Loucy (cell line): ENCODE measurements around the gene ALDH1A3.

Experiments used
- H2AFZ ChIP-seq: fragments of 200-600 bp; sonication (generic); 2 replicates; pipeline ENCODE4 v1.6.0; 2016; ENCODE audit warnings: antibody characterized with exemption, mild to moderate bottlenecking, low read length, moderate library complexity
- H3F3A ChIP-seq: fragments of 200-600 bp; 2 replicates; pipeline ENCODE4 v1.6.0; 2016; ENCODE audit warnings: antibody characterized with exemption, low read depth, mild to moderate bottlenecking
- H3K27me3 ChIP-seq: fragments of 200-600 bp; sonication (generic); 2 replicates; pipeline ENCODE4 v1.6.1; 2014; ENCODE audit warnings: low read length, mild to moderate bottlenecking; ENCODE audit not compliant: insufficient read depth, poor library complexity, severe bottlenecking
- H3K36me3 ChIP-seq: fragments of 200-600 bp; sonication (generic); 2 replicates; pipeline ENCODE4 v1.6.1; 2016; ENCODE audit warnings: low read length; ENCODE audit not compliant: insufficient read depth
- H3K4me1 ChIP-seq: fragments of 200-600 bp; sonication (generic); 2 replicates; pipeline ENCODE4 v1.5.1; 2014; ENCODE audit warnings: low read length, mild to moderate bottlenecking; ENCODE audit not compliant: insufficient read depth, poor library complexity, severe bottlenecking
- H3K4me2 ChIP-seq: fragments of 200-600 bp; sonication (generic); 2 replicates; pipeline ENCODE4 v1.6.0; 2014; ENCODE audit warnings: antibody characterized with exemption, low read length, low read depth, mild to moderate bottlenecking; ENCODE audit not compliant: poor library complexity, severe bottlenecking
- H3K4me3 ChIP-seq: fragments of 200-600 bp; sonication (generic); 2 replicates; pipeline ENCODE4 v1.5.1; 2014; ENCODE audit warnings: low read length, mild to moderate bottlenecking, mixed read lengths; ENCODE audit not compliant: poor library complexity, severe bottlenecking
- H3K79me2 ChIP-seq: fragments of 200-600 bp; sonication (generic); 2 replicates; pipeline ENCODE4 v1.6.1; 2014; ENCODE audit warnings: low read length; ENCODE audit not compliant: insufficient read depth
- H3K9ac ChIP-seq: fragments of 200-600 bp; sonication (generic); 2 replicates; pipeline ENCODE4 v1.6.0; 2014; ENCODE audit warnings: mild to moderate bottlenecking, low read depth, low read length, moderate library complexity; ENCODE audit not compliant: poor library complexity, severe bottlenecking
- H3K9me2 ChIP-seq: fragments of 200-600 bp; sonication (generic); replicated peaks from 2 replicates; pipeline ENCODE4 v1.6.1; 2016; ENCODE audit warnings: low read depth, low read length, mixed read lengths
- H3K9me3 ChIP-seq: fragments of 200-600 bp; sonication (generic); 2 replicates; pipeline ENCODE4 v1.6.1; 2014; ENCODE audit warnings: mild to moderate bottlenecking, antibody characterized with exemption, low read length, low read depth; ENCODE audit not compliant: insufficient read depth
- H4K20me1 ChIP-seq: fragments of 200-600 bp; sonication (generic); 2 replicates; pipeline ENCODE4 v1.6.0; 2014; ENCODE audit warnings: antibody characterized with exemption, low read length, mild to moderate bottlenecking; ENCODE audit not compliant: insufficient read depth, poor library complexity, severe bottlenecking
- CTCF ChIP-seq: fragments of 200-600 bp; sonication (generic); conservative IDR thresholded peaks from 2 replicates; pipeline ENCODE4 v1.5.1; 2014; ENCODE audit warnings: mild to moderate bottlenecking, antibody characterized with exemption, low read length
- EZH2phosphoT487 ChIP-seq: fragments of 200-600 bp; IDR thresholded peaks from 2 replicates; pipeline ENCODE4 v1.6.1; 2018; ENCODE audit warnings: antibody characterized with exemption, mild to moderate bottlenecking, moderate library complexity, borderline replicate concordance

The ALDH1A3 gene

GRCh38 chr15:100890051-100890720, 10.6 kb downstream of the ALDH1A3 start:
- no peaks in the 10 kb centered on the region for H3K79me2 ChIP-seq
- peaks cover 20% of the 10 kb centered on the region for H3K27me3 ChIP-seq
- no peaks in the 10 kb centered on the region for H4K20me1 ChIP-seq
- no peaks in the 10 kb centered on the region for H3K9me3 ChIP-seq
- no peaks in the 10 kb centered on the region for H3F3A ChIP-seq
- H3K4me3 ChIP-seq: peak overlapping the region; percentile 10
- H3K36me3 ChIP-seq: no peaks in the 10 kb centered on the region
- H3K4me1 ChIP-seq: peaks cover 8% of the 10 kb centered on the region
- no peaks in the 10 kb centered on the region for H3K9me2 ChIP-seq
- no peak for TF ChIP-seq EZH2phosphoT487
- TF ChIP-seq CTCF: no peak
- H2AFZ ChIP-seq: no peak overlapping the region
- peak overlapping the region; percentile 51 for H3K4me2 ChIP-seq
- H3K9ac ChIP-seq: no peak overlapping the region

GRCh38 chr15:100890850-100891249, 11.2 kb downstream of the ALDH1A3 start:
- Histone ChIP-seq H2AFZ (no peak overlapping the region), H3K9me3 (no peaks in the 10 kb centered on the region), H4K20me1 (no peaks in the 10 kb centered on the region), H3K4me3 (no peak overlapping the region), H3K27me3 (peaks cover 18% of the 10 kb centered on the region), H3K9ac (no peak overlapping the region), H3F3A (no peaks in the 10 kb centered on the region), H3K4me2 (no peak overlapping the region), H3K4me1 (peaks cover 8% of the 10 kb centered on the region), H3K36me3 (no peaks in the 10 kb centered on the region), H3K79me2 (no peaks in the 10 kb centered on the region), H3K9me2 (no peaks in the 10 kb centered on the region)
- TF ChIP-seq CTCF (no peak), EZH2phosphoT487 (no peak)

DNA sequence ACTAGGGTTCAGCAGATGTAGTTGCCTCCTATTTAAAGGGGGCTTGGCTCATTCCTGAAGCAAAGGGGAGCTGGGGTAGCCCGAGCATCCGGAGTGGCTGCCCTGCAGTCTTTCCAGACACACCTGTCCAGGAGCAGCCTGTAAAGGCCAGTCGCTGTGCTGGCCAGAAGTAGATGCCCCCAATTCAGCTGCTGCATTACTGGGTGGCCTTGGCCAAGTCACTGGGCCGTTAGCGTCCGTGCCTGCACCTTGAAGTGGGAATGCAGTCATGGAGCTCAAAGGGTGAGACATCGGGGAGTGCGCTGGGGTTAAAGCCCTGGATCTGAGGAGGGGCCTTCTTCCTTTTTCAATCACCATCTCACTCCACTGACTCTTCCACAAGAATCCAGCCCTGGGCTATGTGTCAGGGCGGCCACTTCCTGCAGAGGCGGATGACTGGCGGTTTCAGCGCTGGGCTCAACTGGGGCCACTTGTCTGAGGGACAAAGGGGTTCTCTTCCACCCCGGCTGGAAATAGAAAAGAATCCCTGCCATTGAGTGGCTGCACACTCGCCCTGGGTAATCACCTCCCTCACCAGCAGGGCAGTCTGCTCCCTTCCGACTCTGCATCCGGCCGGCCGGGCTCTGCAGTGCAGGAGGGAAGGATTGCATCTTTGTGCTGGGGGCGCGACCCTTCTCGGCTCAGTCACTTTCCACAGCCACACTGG, 11.8 kb downstream of the ALDH1A3 start:
- Histone ChIP-seq H3K4me1 (peaks cover 8% of the 10 kb centered on the region), H3K79me2 (no peaks in the 10 kb centered on the region), H2AFZ (no peak overlapping the region), H3K9me3 (no peaks in the 10 kb centered on the region), H3F3A (no peaks in the 10 kb centered on the region), H3K36me3 (no peaks in the 10 kb centered on the region), H3K9me2 (no peaks in the 10 kb centered on the region), H3K27me3 (peaks cover 14% of the 10 kb centered on the region), H3K4me2 (no peak overlapping the region), H3K9ac (no peak overlapping the region), H4K20me1 (no peaks in the 10 kb centered on the region), H3K4me3 (no peak overlapping the region)
- no peak for TF ChIP-seq EZH2phosphoT487
- no peak for TF ChIP-seq CTCF
